ENCODE results near the gene GNG4.

- TF ChIP-seq EZH2phosphoT487 (IDR thresholded peaks at IDR 0.05; ENCODE audit: insufficient read depth, low read depth): no peak
- no peak for TF ChIP-seq EZH2 (IDR thresholded peaks at IDR 0.05; ENCODE audit: insufficient read depth, poor library complexity, severe bottlenecking)
These were observed 78.1 kb downstream of the GNG4 start for GRCh38 chr1:235571482-235571881.

All from GM23248 (cell line).